ENCODE measurements around the gene OR10G2. TPM values are rescaled to one million over a fixed set of nuclear protein-coding genes. Genes with fewer than 3 reads are reported as not detected.

OR10G2 gene
- polyA plus RNA-seq, 3 donors = not detected

DNA sequence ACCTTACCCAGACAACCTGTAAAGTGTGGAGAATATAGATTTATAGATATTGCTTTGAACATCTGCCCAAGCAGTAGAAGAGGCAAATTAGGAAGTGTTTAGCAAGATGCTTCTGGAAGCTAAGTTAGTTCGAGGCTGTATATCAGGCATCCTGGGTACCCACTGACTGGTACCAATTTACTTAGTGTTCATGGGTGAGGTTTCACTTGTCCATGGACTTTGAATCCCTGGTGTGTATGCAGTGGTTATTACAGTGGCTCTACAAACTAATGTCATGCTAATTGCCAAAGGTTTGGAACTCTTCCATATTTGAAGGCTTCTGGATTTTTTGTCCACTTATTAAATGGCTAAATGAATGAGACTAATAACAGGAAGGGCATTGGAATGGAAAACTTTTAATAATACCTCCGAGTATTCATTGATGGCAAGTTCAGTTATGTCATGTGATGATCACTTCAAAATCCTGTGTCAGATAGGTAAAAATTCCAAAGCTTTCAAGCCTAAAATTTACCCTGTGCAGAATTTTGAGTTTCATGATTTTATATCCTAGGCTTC, 18.7 kb upstream of the OR10G2 start, which contains the start of gene OR4E2:
Gene OR4E2, plus strand, starts transcription at position 505 of the 555 bp plus-strand sequence. CDS start 11,248 bp downstream, outside the sequence.
- Histone ChIP-seq H3K27me3 (ENCODE audit: control insufficient read depth in 2 of 2, insufficient read depth in 2 of 2, low read length in 2 of 2) (no peaks in the 10 kb centered on the region), H3K4me2 (replicated peaks; ENCODE audit: extremely low read depth, low read length, poor library complexity, severe bottlenecking) (no peak within 1 kb of the TSS), H2AFZ (ENCODE audit: insufficient read depth, low read depth, low read length, poor library complexity, severe bottlenecking) (no peak within 1 kb of the TSS), H3K36me3 (replicated peaks in 1 of 2; ENCODE audit: control insufficient read depth in 1 of 2, insufficient read depth in 2 of 2, low read length in 2 of 2) (no peaks in the 10 kb centered on the region), H3K9ac (ENCODE audit: insufficient read depth, low read length, poor library complexity, severe bottlenecking) (no peak within 1 kb of the TSS), H3K4me1 (ENCODE audit: control insufficient read depth in 1 of 2, insufficient read depth in 2 of 2, low read length in 2 of 2) (no peaks in the 10 kb centered on the region), H3K4me3 (replicated peaks in 1 of 3; ENCODE audit: low read depth in 2 of 3, low read length in 3 of 3) (no peak within 1 kb of the TSS), H3K79me2 (ENCODE audit: insufficient read depth, low read length) (no peaks in the 10 kb centered on the region), H3K27ac (ENCODE audit: low read depth in 1 of 2, low read length in 2 of 2) (no peak within 1 kb of the TSS), H4K20me1 (ENCODE audit: insufficient read depth, low read length) (no peaks in the 10 kb centered on the region), H3K9me3 (replicated peaks in 1 of 2; ENCODE audit: control insufficient read depth in 1 of 2, insufficient read depth in 1 of 2, low read length in 2 of 2) (no peaks in the 10 kb centered on the region)
- Mint-ChIP-seq H3K9me3 (peaks cover 0 to 6% (median 2%) of the 10 kb centered on the region in 7 donors), H3K4me1 (no peaks in the 10 kb centered on the region), H3K27me3 (ENCODE audit: low read depth in 3 of 3) (peaks cover 3 to 7% (median 7%) of the 10 kb centered on the region in 3 donors), H3K4me3 (no peak within 1 kb of the TSS), H3K27ac (no peak within 1 kb of the TSS), H3K36me3 (no peaks in the 10 kb centered on the region)
- 100% methylated on average over 1 of the region's 2 CpGs for WGBS (ENCODE audit: insufficient coverage)
- no peak for DNase-seq
- TF ChIP-seq CTCF (IDR thresholded peaks at IDR 0.05) = no peak
- intact Hi-C loops (cut with micrococcal nuclease) = no loop called here

DNA sequence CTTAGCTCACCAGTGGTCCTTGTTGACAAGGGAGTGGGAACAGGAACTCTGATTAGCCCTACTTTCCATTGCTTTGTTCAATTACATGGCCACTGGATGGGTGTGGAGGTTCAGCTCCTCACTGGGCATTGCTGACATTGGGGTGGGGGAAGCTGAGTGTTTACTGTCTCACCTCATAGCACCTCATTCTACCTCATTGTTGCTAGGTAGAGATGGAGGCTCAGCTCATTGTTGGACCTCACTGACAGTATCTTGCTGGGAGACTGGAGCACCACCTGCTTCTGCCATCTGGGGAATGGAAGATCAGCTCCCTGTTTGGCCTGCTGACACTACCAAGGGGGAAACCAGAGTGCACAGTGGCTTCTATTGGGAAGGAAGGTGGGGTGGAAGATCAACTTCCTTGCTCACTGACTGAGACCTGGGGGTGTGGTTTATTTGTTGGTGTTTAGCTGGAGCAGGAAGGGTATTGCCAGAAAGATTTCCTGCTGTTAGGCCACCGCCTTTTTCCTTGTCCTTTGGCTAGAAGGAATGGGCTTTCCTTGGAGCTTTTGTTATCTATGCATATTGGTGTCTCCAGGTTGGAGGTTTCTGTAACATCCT, 17.6 kb upstream of the OR10G2 start:
- H3K4me2 ChIP-seq (replicated peaks; ENCODE audit: extremely low read depth, low read length, poor library complexity, severe bottlenecking) = no peak overlapping the region
- no peaks in the 10 kb centered on the region for H4K20me1 ChIP-seq (ENCODE audit: insufficient read depth, low read length)
- H3K27me3 Mint-ChIP-seq (ENCODE audit: low read depth in 3 of 3) = peaks cover 2 to 4% (median 3%) of the 10 kb centered on the region in 3 donors
- H3K79me2 ChIP-seq (ENCODE audit: insufficient read depth, low read length) = no peaks in the 10 kb centered on the region
- no peaks in the 10 kb centered on the region for H3K4me1 ChIP-seq (ENCODE audit: control insufficient read depth in 1 of 2, insufficient read depth in 2 of 2, low read length in 2 of 2)
- intact Hi-C loops (cut with micrococcal nuclease) = no loop called here
- no peak overlapping the region for H3K4me3 ChIP-seq (replicated peaks in 1 of 3; ENCODE audit: low read depth in 2 of 3, low read length in 3 of 3)
- DNase-seq = no peak
- H3K27me3 ChIP-seq (ENCODE audit: control insufficient read depth in 2 of 2, insufficient read depth in 2 of 2, low read length in 2 of 2) = no peaks in the 10 kb centered on the region
- no peak overlapping the region for H3K9ac ChIP-seq (ENCODE audit: insufficient read depth, low read length, poor library complexity, severe bottlenecking)
- no CpG with 5 or more reads among the region's 1 CpG for WGBS (ENCODE audit: insufficient coverage)
- H3K27ac ChIP-seq (ENCODE audit: low read depth in 1 of 2, low read length in 2 of 2) = no peak overlapping the region
- H2AFZ ChIP-seq (ENCODE audit: insufficient read depth, low read depth, low read length, poor library complexity, severe bottlenecking) = no peak overlapping the region
- H3K4me3 Mint-ChIP-seq = no peak overlapping the region
- peak overlapping the region in 1 of 7 donors; percentile 24 for H3K27ac Mint-ChIP-seq
- TF ChIP-seq CTCF (IDR thresholded peaks at IDR 0.05) = no peak
- no peaks in the 10 kb centered on the region for H3K4me1 Mint-ChIP-seq
- no peaks in the 10 kb centered on the region for H3K36me3 ChIP-seq (replicated peaks in 1 of 2; ENCODE audit: control insufficient read depth in 1 of 2, insufficient read depth in 2 of 2, low read length in 2 of 2)
- H3K9me3 Mint-ChIP-seq = peaks cover 0 to 5% (median 2%) of the 10 kb centered on the region in 7 donors
- H3K36me3 Mint-ChIP-seq = no peaks in the 10 kb centered on the region
- H3K9me3 ChIP-seq (replicated peaks in 1 of 2; ENCODE audit: control insufficient read depth in 1 of 2, insufficient read depth in 1 of 2, low read length in 2 of 2) = no peaks in the 10 kb centered on the region
